NCI-H526 (cell line): Measurements from ENCODE around the gene SLC35F4.
A peak's percentile ranks its signal among the peaks of the same experiment; 100 is the strongest.

Experiments
- DNase-seq, 2 experiments: peaks; one replicate each; lab custom pipeline; 2025; lab: John Stamatoyannopoulos, UW

Gene SLC35F4

DNA sequence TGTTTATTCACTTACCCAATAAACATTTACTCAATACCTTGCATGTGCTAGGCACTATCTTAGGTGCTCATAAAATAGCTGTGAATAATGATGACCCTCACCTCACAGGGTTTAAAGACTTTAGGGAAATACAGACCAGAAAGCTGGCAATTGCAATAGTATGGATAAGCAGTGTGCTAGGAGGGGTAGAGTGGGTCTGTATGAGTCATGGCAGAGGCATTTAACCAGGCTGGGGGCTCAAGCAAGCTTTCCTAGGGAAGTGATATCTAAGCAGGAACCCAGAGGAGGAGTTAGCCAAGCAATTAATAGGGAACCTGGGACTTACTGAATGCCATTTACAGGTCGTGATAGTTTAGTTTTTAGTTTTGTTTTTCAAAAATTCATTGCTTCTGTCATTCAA is 248.4 kb downstream of the SLC35F4 start:
- no peak for DNase-seq

DNA sequence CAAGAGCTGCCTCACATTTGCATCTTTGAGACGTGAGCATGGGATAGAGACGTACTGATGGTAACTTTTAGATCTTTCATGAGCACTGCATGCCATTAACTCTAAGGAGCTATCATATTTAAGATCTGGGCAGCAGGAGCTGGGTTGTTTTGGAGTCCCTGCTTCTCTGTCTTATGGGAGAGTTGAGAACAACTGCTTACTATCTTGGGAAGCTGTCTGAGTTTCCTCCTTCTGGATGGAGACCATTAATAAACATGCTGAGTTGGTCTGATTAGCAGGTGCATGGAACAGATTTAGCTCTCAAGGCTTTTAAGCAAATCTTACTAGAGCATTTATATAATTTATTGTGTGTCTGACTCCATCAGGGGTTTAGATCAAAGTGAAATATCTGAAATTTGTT is 252.9 kb downstream of the SLC35F4 start:
- no peak for DNase-seq

DNA sequence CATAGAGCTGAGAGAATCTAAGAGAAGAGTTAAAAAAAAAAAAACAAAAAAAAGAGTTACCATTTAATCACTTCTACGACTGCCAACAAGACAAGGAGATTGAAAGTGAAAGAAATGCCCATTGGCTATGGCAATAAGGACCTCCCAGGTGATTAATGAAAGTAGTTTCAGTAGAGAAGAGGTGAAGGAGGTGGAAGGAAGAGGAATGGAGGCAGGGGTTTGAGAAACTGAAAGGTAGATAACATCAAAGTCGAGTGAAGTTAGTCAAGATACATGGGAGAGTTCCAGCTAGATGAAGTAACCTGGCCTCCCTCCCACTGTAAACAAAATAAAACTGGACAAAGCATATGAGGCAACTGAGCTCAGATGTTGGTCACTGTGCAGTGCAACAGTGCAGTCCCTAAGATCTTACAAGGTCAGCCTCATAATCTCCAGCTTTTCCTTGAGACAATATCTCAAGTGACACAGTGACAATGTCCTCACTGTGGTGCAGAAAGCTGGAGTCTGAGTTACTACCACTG is 254.3 kb downstream of the SLC35F4 start:
- no peak for DNase-seq

DNA sequence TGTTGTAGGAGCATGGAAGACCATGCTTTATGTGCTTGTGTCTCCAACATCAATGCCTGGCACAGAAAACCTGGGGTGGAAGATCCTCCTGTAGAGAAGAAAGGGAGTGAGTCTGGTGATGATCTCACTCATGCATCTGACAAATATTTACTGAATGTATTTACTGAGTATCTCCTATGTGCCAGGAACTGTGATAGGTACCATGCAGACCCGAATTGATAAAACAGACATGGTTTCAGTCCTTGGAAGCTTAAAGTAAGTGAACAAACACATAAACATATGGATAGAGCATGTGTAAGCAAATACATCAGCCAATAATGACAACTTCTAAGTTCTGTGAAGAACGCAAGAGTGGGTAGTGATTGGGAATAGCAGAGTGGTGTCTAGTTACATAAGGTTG is 255.3 kb downstream of the SLC35F4 start:
- no peak for DNase-seq

DNA sequence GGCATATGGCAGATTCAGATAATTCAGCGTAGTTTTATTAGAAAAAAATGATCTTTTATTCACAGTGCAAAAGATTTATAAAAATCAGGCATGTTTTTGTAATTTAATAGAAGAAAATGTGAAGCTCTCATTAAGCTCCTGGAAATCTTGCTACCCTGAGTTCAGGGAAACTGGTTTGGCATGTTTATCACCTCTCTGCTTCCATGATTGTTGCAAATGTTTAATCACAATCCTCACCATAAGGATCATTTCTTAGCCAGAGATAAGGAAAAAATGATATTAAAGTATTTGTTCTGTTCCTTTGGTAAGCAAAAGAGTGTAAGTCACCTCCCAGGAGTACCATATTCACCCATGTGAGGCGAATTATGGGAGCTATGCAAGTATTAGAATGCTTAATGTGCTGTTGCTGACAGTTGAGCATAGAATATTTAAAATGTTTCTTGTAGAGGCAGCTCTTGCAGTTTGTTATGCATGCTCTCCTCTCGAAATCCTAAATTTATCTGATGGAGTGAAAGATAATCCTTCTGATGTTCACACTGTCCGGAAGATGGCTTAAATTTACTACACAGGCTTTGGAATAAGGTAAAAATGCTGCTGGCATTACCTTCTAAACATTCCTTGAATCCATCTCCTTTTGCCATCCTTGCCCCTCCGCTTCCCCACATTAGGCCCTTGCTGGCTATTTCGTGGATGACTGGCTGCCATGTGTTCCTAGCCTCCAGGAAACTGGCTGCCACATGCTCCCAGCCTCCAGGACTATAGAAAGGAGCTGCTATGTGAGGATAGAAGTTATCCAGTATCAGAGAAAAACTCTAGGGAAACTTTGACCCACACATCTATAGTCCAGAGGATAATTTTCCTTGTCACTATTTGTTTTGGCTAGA is 256.5 kb downstream of the SLC35F4 start:
- no peak for DNase-seq

DNA sequence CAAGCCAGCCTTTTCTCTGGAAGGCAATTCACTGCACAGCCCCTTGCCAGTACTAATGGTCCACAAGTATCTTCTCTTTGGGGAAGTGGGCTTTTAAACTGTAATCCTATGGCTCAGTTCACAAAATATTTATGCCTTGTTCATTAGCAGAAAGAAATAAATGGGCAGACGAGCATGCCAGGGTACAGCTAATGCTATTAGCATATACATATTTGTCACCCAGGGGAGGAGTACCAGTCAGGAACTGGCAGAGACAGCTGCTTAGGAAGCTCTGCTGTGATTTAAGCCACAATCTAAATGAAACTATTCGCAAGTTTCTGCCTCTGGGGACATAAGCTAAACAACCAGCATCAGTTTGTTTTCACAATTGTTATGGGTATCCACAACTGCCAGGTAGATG is 258.8 kb downstream of the SLC35F4 start:
- DNase-seq: no peak

DNA sequence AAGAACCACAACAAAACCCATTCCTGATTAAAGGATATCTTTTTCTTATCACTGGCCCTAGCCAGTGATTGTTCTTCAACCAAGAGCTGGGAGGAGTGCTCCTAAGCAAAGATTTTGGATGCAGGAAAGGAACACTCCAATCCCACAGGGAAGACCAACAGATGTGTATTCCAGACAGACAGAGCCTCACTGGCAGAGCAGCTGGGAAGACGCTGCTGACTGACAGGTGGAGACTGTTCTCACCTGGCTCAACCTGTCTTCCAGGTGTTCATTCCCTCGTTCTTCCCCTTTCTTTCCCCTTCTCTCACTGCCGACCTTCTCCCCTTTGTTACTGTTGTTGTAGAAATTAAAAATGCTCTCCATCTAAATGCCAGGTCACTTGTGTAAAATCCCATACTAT is 282.5 kb downstream of the SLC35F4 start:
- DNase-seq: no peak

DNA sequence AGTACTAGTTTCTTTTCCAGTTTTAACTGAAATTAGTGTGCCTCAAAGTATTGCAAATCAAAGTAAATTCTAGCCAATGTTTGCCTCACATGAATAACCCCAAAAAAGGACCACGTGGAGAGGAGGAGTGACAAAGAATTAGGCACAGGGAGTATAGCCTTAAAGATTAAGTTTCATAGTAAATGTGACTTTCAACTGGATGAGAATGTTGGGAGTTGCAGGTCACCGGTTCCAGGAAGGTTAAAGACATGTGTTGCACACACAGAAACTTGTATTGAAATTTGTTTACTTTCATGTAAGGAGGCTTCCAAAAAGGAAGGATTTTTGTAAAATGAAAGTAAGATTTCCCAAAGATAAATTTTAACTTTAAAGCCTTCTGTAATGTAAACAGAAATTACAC is 283.1 kb downstream of the SLC35F4 start:
- DNase-seq: no peak

DNA sequence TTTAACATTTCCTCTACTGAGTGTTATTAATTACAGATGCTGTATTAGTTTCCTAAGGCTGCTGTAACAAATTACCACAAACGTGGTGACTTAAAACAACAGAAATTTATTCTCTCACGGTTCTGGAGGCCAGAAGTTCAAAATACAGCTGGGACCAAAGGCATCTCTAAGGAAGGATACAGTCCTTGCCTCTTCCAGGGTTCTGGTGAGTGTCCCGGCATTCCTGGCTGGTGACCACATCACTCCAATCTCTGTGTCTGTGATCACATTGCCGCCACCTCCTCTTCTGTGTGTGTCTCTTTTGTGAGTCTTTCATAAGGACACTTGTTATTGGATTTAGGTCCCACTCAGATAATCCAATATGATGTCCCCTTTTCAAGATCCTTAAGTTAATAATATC is 287.1 kb downstream of the SLC35F4 start:
- DNase-seq: no peak

DNA sequence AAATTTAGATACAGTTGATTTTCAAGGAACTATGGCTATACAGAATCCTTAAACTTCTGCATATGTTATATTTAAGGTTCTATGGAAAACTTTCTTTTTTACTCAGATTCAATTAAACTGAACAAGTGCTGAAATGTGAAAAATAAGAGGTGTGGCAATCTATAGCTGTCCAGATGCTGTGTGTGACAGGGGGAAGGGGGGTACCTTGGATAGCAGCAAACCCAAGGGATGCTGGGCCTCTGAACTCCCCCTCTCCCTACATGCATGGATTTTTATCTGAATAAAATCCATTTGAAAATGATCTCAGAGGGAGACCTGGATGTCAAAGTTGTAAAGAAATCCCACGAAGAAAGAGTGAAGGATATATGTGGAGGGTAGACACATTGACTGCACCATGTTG is 289.4 kb downstream of the SLC35F4 start:
- DNase-seq: no peak

DNA sequence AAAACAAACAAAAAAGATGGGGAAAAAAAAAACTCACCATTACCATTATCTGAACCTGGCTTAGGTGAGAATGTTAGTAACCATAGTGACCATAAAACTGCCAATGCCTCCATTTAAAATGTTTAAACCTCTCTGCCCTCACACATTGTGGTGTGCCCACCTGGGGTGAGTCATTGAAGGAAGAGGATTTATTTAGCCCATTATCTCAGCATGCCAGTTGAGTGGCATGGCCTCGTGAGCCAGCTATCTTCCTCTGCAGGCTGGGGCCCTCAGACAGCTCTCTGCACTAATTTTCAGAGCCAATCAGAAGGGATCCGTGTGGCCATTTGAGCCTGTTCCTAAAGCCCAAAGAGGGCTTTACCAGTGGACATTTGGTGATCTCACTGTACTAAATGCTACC is 290.4 kb downstream of the SLC35F4 start:
- DNase-seq: no peak

DNA sequence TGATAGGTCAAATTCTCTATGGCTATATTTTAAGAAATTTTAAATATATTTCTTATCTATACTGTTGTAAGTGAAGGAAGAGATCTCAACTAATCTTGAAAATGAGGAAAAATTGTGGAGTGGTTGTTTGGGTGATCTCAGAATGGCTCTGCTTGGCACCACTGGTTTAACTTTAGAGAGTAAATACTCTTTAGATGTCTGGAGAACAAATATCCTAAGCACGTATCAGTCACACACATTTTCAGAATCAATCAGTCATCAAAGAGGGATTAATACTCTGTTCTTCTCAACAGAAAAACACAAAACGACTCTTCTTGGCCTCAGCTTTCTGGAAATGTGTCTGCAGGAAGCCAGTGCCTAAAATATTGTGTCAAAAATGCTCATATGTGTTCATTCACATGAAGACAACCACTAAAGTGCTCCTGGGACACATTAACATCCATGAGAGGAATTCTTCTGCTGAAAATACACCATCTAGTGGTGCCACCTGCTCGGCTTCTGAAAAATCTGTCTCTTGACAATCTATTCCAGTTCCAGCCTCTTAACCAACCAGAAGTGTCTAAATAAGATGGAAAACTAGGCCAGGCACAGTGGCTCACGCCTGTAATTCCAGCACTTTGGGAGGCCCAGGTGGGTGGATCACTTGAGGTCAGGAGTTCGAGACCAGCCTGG is 291.1 kb downstream of the SLC35F4 start:
- peak in 1 of 2 experiments; percentile 26 for DNase-seq

DNA sequence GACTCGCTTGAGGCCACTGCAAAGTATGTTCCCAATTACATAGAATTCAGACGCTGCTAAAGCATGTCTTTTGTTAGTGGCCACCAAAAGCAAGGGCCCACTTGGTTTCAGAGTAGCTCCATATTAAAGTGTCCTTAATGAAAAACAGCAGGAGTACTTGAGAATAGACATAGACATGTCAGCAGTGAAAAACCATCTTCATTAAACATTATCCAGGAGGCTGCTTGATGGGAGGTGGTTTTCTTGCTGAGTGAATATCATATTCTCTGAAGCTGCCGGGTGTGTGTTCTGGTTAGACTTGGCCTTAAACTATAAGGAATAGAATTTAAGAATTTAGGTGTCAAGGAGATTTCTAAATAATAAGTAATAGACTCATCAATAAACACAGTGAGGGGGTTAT is 292.7 kb downstream of the SLC35F4 start:
- DNase-seq: no peak

DNA sequence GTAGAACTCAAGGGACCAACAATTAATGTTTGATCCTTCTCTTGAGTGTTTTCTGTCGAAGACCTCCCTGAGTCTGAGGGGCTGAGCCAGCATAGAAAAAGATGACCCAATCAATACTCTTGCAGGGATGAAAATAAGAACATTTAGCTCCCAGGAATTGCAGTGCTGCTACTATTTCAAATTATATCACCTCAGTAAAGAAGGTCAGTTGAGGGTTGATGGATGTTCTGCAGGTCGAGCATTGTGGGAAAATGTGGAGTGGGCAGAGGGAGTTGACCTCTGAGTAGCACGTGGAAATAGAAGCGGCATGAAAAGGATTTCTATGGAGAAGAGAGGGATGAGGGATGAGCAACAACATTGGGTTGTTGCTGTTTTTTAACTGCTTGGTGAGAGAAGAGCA is 297.3 kb downstream of the SLC35F4 start:
- DNase-seq: no peak

DNA sequence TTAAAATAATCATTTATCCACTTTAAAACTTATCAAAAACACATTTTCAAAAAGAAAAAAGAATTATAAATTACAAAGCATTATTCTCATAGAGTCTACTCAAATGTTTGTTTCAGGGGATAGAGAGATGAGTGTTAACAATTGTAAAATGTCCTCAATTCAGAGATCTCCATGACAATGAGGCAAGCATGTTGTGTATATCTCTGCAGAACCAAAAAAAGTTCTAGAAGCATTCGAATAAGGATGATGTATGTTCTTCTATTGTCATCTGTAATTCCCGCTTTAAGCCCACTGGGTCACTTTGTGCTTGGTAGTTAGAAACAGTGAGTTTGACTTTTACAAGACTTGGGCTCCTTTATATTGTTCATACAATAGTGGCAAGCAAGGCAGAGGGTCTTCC is 298.7 kb downstream of the SLC35F4 start:
- DNase-seq: no peak

DNA sequence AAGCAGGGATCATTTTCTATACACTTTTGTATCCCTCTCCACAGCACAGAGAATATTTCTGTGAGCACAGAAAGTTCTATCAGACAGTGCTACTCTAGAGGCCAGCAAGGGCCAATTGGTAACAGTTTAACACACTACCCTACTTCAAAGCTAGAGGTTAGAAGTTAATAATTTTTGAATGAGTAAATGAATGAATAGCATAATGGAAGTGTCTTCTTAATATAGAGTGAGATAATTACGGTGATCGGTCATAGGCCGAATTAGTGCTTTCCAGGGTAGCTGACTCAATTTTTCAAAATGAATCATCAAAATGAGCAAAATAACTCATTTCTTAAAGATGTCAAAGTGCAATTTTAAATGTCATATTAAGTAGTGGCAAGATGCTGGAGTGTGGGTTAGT is 305.2 kb downstream of the SLC35F4 start:
- no peak for DNase-seq

DNA sequence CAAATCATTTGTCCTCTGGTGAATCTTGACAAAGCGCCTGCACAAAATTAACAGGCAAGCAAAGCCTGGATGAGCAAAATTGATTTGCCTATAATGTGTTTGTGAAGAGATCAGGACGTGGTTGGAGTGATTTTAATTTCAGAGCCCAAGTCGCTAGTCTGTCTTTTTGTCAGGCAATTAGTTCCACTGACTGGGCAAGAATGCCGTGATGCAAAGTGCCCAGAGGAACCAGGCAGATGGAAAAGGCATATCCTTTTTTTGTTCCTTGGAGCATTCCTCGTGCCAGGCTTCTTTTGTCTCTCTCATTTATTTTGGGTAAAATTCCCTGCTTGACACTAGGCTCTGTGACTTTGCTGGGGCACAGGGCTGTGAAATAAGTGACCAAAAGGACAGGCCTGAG is 306.3 kb downstream of the SLC35F4 start:
- peak; percentile 29 to 80 for DNase-seq

DNA sequence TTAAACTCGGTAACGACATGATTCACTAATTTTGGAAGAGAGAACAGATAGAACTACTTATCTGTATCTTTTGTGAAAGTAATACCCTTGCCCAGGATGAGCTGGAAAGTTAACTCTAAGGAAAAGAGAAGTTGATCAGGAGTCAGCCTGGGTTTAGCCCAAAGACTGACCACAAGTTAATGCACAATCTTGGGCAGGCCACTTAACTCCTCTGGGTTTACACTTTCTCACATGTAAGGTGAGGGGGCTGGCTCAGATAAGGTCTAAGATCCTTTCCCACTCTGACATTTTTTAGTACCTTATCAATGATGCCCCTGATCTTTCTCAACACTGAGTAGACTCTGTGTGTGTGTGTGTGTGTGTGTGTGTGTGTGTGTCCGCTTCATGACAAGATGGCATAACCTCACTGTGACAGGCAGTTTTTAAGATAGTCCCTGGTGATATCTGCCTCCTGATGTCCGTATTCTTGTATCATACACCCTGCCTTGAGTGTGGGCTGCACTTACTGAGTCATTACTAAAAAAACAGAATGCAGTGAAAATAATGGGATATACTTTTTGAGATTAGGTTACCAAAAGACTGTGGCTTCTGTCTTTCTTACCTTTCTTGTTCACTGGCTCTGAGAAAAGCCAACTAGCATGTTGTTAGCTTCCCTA is 316.0 kb downstream of the SLC35F4 start:
- no peak for DNase-seq

DNA sequence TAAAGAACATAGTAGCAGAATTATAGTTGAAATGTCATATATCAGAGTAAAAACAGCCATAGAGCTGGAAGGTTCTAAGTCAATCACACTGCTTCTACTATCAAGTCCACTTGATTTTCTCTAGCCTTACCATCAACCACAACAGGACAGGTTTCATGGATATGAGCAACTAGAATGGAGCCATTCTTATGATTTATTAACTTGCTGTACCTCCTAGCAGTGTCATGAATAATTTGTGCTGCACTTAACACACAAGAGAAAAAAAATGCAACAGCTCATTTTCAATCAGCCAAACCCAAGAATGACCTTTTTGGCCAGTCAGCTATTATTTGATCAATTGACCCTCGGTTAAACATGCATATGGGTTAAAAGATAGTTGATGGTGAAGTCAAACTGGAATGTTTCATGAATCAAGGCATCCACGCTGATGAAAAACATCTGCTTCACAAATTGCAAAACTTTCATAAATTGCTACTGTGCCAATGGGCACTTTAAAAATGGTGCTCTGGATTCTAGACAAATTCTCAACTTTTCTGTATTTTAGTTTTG is 316.8 kb downstream of the SLC35F4 start:
- no peak for DNase-seq

DNA sequence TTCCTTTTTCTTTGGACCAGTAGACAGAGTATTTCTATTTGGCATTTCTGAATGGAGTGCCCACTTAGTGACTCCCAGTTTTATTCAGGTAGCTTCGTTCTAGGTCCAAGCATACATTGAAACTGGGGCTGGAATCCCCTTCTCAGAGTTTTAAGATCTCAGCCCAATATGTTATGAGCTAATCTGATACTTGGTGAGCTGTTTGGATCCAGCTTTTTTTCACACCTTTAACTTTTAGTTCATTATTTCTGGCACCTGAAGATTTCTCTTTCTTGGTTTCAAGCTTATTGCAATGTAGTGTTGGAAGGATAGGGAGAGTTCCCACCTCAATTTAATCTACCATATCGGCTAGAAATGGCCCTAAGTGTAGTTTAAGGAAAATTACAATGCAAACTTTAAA is 318.8 kb downstream of the SLC35F4 start:
- DNase-seq: no peak

DNA sequence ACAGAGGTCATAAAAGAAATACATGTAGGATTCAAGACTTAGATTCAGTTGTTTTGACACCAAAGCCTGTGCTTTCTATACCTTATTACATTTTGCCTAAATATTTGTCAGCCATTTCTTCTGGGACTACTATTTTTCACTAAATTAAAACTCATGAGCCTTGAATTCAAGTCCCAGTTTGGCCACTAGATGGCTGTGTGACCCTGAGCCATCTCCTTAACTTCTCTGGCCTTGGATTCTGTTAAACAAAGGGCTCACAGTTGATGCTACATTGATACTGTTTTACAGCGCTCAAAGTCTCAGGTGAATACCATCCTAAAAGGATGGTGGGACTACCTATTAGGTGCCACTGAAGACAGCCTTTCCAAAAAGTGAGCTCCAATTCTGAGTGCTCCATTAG is 332.7 kb downstream of the SLC35F4 start:
- DNase-seq: peak; percentile 43 to 74

DNA sequence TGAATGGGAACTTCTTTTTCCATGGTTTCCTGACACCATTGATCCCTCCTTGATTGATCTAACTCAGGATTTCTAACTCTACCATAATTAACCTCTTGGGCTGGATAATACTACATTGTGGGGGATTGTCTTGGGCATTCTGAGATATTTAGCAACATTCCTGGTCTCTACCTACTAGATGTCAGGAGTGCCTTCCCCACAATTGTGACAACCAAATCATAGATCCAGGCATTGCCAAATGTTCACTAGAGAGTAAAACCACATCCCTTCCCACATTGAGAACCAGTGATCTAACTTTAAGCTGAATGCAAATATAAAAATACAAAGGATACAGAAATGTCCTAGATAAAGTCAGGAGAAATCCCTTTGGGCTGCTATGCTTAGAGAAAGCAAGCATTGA is 335.3 kb downstream of the SLC35F4 start:
- no peak for DNase-seq

DNA sequence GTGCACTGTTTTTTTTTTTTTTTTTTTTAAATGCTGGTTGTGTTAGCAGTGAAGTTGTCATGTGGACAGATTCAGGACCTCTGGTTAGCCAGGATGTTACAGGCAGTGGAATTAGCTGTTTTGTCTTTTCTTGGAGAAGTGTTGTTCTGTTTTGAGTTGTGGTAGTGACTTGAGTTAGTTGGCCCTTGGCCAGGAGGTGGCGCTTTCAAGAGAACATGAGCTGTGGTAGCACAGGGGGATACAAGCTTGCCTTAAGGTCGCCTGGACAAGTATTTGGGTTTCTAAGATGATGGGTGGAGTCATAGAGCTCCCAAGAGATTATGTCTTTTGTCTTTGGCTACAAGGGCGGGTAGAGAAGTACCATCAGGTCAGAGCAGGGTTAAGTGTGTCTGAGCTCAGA is 338.9 kb downstream of the SLC35F4 start:
- DNase-seq: peak in 1 of 2 experiments; percentile 15
